ENCODE measurements around the gene CDYL. TPM values are rescaled to one million over a fixed set of nuclear protein-coding genes. Genes with fewer than 3 reads are reported as not detected.

CDYL gene
- total RNA-seq, 4 donors from 2014 or later, result 32.1 to 61.4 (median 39.0) TPM

DNA sequence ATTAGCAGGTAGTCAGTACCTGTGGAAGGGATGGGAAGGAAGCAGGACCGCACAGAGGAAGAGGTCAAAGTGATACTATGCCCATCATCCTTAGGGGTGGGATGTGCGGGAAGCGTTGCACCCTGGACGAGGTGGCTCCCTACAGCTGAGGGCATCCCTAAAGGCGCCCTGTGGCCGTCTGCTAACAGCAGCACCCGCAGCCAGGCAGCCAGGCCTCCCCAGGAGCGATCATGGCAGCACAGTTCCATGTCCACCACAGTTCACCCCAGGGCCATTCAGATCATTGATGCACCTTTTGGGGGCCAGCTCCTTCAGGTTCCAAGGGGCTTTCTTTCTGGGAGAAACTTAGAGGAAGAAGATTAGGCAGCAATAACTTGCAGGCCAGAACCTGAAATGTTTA lies 168.1 kb downstream of the CDYL start:
- no peak for DNase-seq (ENCODE audit: low spot score in 2 of 2)
- WGBS, 2 donors, result 91 to 94% methylated on average over 8 of the region's 8 CpGs
- intact Hi-C loops (cut with DNase I; ENCODE audit: low total_unique reads), result no loop called here
- TF ChIP-seq POLR2A (IDR thresholded peaks at IDR 0.05) (no peak), CTCF (IDR thresholded peaks at IDR 0.05) (no peak)
- H3K4me3 ChIP-seq (ENCODE audit: low read depth, poor library complexity, severe bottlenecking), result no peak overlapping the region

DNA sequence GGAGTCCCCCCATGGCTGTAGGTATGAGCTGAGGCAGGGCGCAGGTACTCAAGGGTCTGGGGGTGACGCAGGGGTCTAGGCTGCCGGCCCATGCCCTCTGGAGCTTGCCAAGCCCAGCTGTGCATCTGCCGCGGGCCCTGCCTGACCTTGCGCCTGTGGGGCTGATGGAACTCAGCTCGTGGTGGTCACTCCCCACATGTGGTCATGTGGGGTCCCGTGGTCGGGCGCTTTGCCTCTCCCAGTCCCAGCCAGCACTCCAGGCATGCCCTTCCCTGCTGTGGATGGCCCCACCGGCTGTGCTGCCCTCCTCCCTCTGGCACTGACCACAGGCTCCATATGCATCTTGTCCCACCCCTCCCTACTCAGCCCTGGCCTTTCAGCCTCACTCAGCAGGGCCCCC lies 170.3 kb downstream of the CDYL start:
- no peak overlapping the region for H3K4me3 ChIP-seq (ENCODE audit: low read depth, poor library complexity, severe bottlenecking)
- no peak for TF ChIP-seq POLR2A (IDR thresholded peaks at IDR 0.05)
- no peak for TF ChIP-seq CTCF (IDR thresholded peaks at IDR 0.05)
- no peak for DNase-seq (ENCODE audit: low spot score in 2 of 2)
- intact Hi-C loops (cut with DNase I; ENCODE audit: low total_unique reads), result no loop called here
- WGBS, 2 donors, result 95 to 100% methylated on average over 5 of the region's 11 CpGs

DNA sequence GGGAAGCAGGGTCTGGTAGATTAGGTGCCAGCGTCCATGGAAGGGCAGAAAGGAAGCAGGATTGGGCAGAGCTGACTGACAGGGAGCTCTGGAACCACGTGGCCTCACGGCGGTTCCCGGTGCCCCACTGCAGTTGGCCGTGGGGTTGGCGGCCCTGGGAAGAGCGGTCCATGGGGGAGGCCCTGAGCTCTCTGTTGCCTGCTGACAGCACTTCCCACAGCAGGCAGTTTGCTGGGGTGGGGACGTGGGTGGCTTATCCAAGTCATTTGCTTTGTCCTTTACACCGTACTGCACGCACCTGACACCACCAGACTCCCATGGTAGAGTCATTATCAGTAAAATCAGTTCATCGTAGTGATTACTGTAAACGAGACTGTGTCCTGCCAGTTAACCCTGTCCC lies 171.5 kb downstream of the CDYL start:
- TF ChIP-seq POLR2A (IDR thresholded peaks at IDR 0.05) (no peak), CTCF (IDR thresholded peaks at IDR 0.05) (no peak)
- 90 to 91% methylated on average over 10 to 13 of the region's 13 CpGs for WGBS, 2 donors
- intact Hi-C loops (cut with DNase I; ENCODE audit: low total_unique reads), result no loop called here
- H3K4me3 ChIP-seq (ENCODE audit: low read depth, poor library complexity, severe bottlenecking), result no peak overlapping the region
- DNase-seq (ENCODE audit: low spot score in 2 of 2), result no peak

DNA sequence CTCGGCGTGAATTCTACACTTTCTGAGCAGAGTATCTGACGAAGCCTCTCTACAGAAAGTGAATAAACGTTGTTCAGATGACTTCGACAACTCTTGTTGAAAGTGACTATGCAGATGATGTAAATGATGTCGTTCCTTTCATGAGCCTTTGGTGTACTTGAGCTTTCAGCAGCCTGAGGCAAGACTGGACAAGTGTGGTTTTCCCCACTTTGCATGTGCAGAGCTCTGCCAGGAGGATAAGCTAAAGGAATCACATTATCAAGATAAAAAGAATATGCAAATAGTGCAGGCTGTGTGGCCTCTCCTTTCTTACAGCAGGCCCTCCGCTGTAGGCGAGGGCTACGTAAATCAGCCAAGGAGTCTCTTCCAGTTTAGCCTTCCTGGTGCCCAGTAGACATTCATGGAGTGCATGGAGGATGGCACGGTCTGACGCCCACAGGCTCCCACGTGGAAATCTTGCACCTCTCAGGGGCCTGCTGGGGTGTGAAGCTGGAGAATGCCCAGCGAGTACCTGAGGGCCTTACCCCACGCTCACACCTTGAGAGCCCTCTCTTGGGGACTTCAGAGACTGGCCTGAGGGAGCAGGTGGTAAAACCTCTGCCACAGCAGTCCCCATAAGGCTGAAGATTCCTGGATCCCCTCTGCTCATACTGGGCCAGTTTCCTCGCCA lies 172.7 kb downstream of the CDYL start:
- intact Hi-C loops (cut with DNase I; ENCODE audit: low total_unique reads), result no loop called here
- H3K4me3 ChIP-seq (ENCODE audit: low read depth, poor library complexity, severe bottlenecking), result no peak overlapping the region
- TF ChIP-seq CTCF (IDR thresholded peaks at IDR 0.05), result no peak
- no peak for TF ChIP-seq POLR2A (IDR thresholded peaks at IDR 0.05)
- no peak for DNase-seq (ENCODE audit: low spot score in 2 of 2)
- WGBS, 2 donors, result 86 to 90% methylated on average over 15 of the region's 15 CpGs

- intact Hi-C loops (cut with DNase I; ENCODE audit: low total_unique reads), result no loop called here
- no peak overlapping the region for H3K4me3 ChIP-seq (ENCODE audit: low read depth, poor library complexity, severe bottlenecking)
- TF ChIP-seq CTCF (IDR thresholded peaks at IDR 0.05) (no peak), POLR2A (IDR thresholded peaks at IDR 0.05) (no peak)
- 94 to 95% methylated on average over 11 of the region's 11 CpGs for WGBS, 2 donors
- DNase-seq (ENCODE audit: low spot score in 2 of 2), result no peak
These were observed 173.9 kb downstream of the CDYL start for GRCh38 chr6:4950076-4950475.

Data from lower leg skin (tissue), 4 donors.